MCF 10A (cell line): Measurements from ENCODE around the gene CYP4X1. TPM values are rescaled to one million over a fixed set of nuclear protein-coding genes. Genes with fewer than 3 reads are reported as not detected.
"Not testable (repeated sequence)": the region's sequence is repeated elsewhere in the genome, so short reads cannot be mapped to it uniquely, and the experiment has no call there.

ENCODE experiments used
- BruUV-seq: library from RNA; stranded (reverse); fragments of 400-500 nt; replicated peaks from 2 replicates; lab custom pipeline; 2021; lab: Mats Ljungman, UMichigan
- CTCF ChIA-PET: fragments of 300-600 bp; sonication (Branson Sonifier 250); formaldehyde crosslinking; extraction: SDS; loops from one replicate; lab custom pipeline; 2021; ENCODE audit warnings: antibody characterized with exemption, inconsistent platforms; lab: Yijun Ruan, JAX
- POLR2A ChIA-PET: fragments of 300-600, 350-650 bp; sonication (Branson Sonifier 250); formaldehyde crosslinking; extraction: SDS; loops from one replicate; lab custom pipeline; 2020; ENCODE audit warnings: antibody characterized with exemption, inconsistent platforms; lab: Yijun Ruan, JAX
- DNase-seq: peaks from one replicate; pipeline ENCODE4 v3.0.0-alpha.2; 2018; ENCODE audit not compliant: unreplicated experiment
- H3K27ac Mint-ChIP-seq: one replicate; pipeline ENCODE4 v1.8.0; 2022; ENCODE audit warnings: mild to moderate bottlenecking, low read depth, mixed read lengths; ENCODE audit not compliant: unreplicated experiment
- H3K27me3 Mint-ChIP-seq: one replicate; pipeline ENCODE4 v1.8.0; 2022; ENCODE audit warnings: mixed read lengths; ENCODE audit not compliant: insufficient read depth, unreplicated experiment
- H3K36me3 Mint-ChIP-seq: one replicate; pipeline ENCODE4 v1.8.0; 2022; ENCODE audit warnings: mild to moderate bottlenecking, moderate library complexity, mixed read lengths; ENCODE audit not compliant: insufficient read depth, unreplicated experiment
- H3K4me1 Mint-ChIP-seq: one replicate; pipeline ENCODE4 v1.8.0; 2022; ENCODE audit warnings: mixed read lengths; ENCODE audit not compliant: insufficient read depth, unreplicated experiment
- H3K4me3 Mint-ChIP-seq: one replicate; pipeline ENCODE4 v1.8.0; 2022; ENCODE audit warnings: mild to moderate bottlenecking, moderate library complexity, mixed read lengths; ENCODE audit not compliant: unreplicated experiment
- H3K9me3 Mint-ChIP-seq: one replicate; pipeline ENCODE4 v1.8.0; 2022; ENCODE audit warnings: mixed read lengths; ENCODE audit not compliant: unreplicated experiment
- CTCF ChIP-seq: fragments of 200-600 bp; IDR thresholded peaks from one replicate; pipeline ENCODE4 v1.8.0; 2022; ENCODE audit warnings: antibody characterized with exemption, mild to moderate bottlenecking; ENCODE audit not compliant: unreplicated experiment
- intact Hi-C: fragments of 100-400 bp; cut with micrococcal nuclease; formaldehyde crosslinking; loops from 2 replicates; pipeline ENCODE4 v1.14.1; 2022
- total RNA-seq: library from RNA; stranded (reverse); gene quantifications from 2 replicates; pipeline ENCODE4 v1.2.3, GENCODE V29; 2022

CYP4X1 gene
- total RNA-seq, 1 experiment from 2014 or later, result 1.2 TPM

DNA sequence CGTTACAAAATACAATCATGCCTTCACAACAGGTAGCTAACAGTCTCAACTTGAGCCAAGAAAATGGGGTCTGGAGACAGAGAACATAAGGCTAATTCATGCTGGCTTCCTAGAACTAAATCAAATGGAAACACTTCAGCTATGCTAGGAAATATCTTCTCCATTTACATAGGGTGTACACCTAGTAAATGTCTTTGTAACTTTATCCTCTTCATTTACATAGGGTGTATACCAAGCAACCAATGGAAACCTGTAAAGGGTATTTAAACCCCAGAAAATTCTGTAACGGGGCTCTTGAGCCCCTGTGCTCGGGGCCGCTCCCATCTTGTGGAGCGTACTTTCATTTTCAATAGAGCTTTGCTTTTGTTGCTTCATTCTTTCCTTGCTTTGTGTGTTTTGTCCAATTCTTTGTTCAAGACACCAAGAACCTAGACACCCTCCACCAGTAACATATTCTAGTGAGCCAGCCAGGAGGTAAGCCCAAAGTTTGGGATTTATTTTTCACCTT, 19.5 kb upstream of the CYP4X1 start:
- H3K4me3 Mint-ChIP-seq, result no peak overlapping the region
- H3K9me3 Mint-ChIP-seq, result no peaks in the 10 kb centered on the region
- CTCF ChIA-PET, result interaction anchor here (0.6 to 2.1 kb wide), 5 partner anchors 9 to 421 kb away, joined by 3 to 11 read pairs (median 5); no protein-coding TSS in a partner anchor
- intact Hi-C loops, result no loop called here
- H3K36me3 Mint-ChIP-seq, result no peaks in the 10 kb centered on the region
- H3K27me3 Mint-ChIP-seq, result no peaks in the 10 kb centered on the region
- POLR2A ChIA-PET, result no interaction called here
- no peak overlapping the region for H3K27ac Mint-ChIP-seq
- no peak for DNase-seq
- TF ChIP-seq CTCF, result no peak
- no TSS peak for BruUV-seq
- peaks cover 2% of the 10 kb centered on the region for H3K4me1 Mint-ChIP-seq

- H3K27ac Mint-ChIP-seq, result not testable (repeated sequence)
Measured at GRCh38 chr1:47006437-47006836, 17.0 kb upstream of the CYP4X1 start.

DNA sequence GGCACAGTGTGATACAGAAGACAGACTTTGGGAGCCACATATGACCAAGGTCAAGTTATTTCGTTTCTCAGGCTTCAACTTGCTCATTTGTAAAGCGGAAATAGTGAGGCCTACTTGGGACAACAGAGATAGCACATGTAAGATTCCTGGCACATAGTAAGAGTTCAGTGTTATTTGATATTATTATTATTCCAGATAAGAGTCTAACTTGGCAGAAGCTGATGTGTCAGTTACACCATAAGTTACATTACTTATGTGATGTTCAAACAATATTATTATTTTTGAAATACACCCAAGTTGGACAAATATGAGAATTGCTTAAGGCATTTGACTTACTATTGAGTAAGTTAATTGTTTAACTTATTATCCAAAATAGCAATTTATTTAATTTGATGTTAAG, 10.2 kb upstream of the CYP4X1 start:
- POLR2A ChIA-PET, result interaction anchor here (0.9 kb wide), 1 partner anchor 13 kb away, joined by 3 read pairs; no protein-coding TSS in a partner anchor
- no peak for TF ChIP-seq CTCF
- peak overlapping the region; percentile 28 for H3K27ac Mint-ChIP-seq
- no peaks in the 10 kb centered on the region for H3K36me3 Mint-ChIP-seq
- H3K4me1 Mint-ChIP-seq, result peaks cover 18% of the 10 kb centered on the region
- H3K4me3 Mint-ChIP-seq, result no peak overlapping the region
- BruUV-seq, result no TSS peak
- peak; percentile 74 for DNase-seq
- CTCF ChIA-PET, result interaction anchor here (0.7 to 1.8 kb wide), 3 partner anchors 10 to 1750 kb away, joined by 3 to 5 read pairs (median 5); no protein-coding TSS in a partner anchor
- H3K9me3 Mint-ChIP-seq, result no peaks in the 10 kb centered on the region
- intact Hi-C loops, result no loop called here
- no peaks in the 10 kb centered on the region for H3K27me3 Mint-ChIP-seq

More at GRCh38 chr1:47006437-47006836, 17.0 kb upstream of the CYP4X1 start:
- DNase-seq, BruUV-seq, H3K27me3 Mint-ChIP-seq, POLR2A ChIA-PET, H3K4me3 Mint-ChIP-seq, intact Hi-C loops, H3K4me1 Mint-ChIP-seq, H3K36me3 Mint-ChIP-seq, H3K9me3 Mint-ChIP-seq: not testable (repeated sequence)
- CTCF ChIA-PET, result interaction anchor here (1.1 kb wide), 1 partner anchor 15 kb away, joined by 3 read pairs; no protein-coding TSS in a partner anchor

- TF ChIP-seq CTCF, result no peak
- CTCF ChIA-PET, result no interaction called here
- POLR2A ChIA-PET, result no interaction called here
- H3K9me3 Mint-ChIP-seq, result no peaks in the 10 kb centered on the region
- intact Hi-C loops, result no loop called here
- no peaks in the 10 kb centered on the region for H3K27me3 Mint-ChIP-seq
- no peak for DNase-seq
- no peak overlapping the region for H3K27ac Mint-ChIP-seq
- H3K36me3 Mint-ChIP-seq, result no peaks in the 10 kb centered on the region
- no TSS peak for BruUV-seq
- H3K4me1 Mint-ChIP-seq, result peaks cover 18% of the 10 kb centered on the region
- no peak overlapping the region for H3K4me3 Mint-ChIP-seq
Measured at GRCh38 chr1:47021070-47021469, 2.4 kb upstream of the CYP4X1 start.
